Raji (cell line): ENCODE data around the gene ATP6V0A4.

Source experiments
- POLR2A ChIP-seq: IDR thresholded peaks from 2 replicates; pipeline ENCODE4 v1.6.1; 2011; ENCODE audit warnings: low read depth, low read length, control low read depth; ENCODE audit not compliant: insufficient read depth

The ATP6V0A4 gene

GRCh38 chr7:138700857-138701536 is 97.0 kb downstream of the ATP6V0A4 start, which contains the start of gene SVOPL:
SVOPL (minus strand) TSS chr7:138701362; CDS start chr7:138679045, 22,317 bp downstream.
- TF ChIP-seq POLR2A: no peak

GRCh38 chr7:138699661-138700060 is 98.3 kb downstream of the ATP6V0A4 start:
- TF ChIP-seq POLR2A: no peak

- TF ChIP-seq POLR2A: no peak
Observed at GRCh38 chr7:138698281-138698680, 99.7 kb downstream of the ATP6V0A4 start.

- TF ChIP-seq POLR2A: no peak
Observed at GRCh38 chr7:138697535-138698182, 100.3 kb downstream of the ATP6V0A4 start.

GRCh38 chr7:138695106-138695505 is 102.9 kb downstream of the ATP6V0A4 start:
- TF ChIP-seq POLR2A: no peak

GRCh38 chr7:138691178-138691577 is 106.8 kb downstream of the ATP6V0A4 start:
- TF ChIP-seq POLR2A: no peak

- TF ChIP-seq POLR2A: no peak
Observed at GRCh38 chr7:138690495-138690894, 107.5 kb downstream of the ATP6V0A4 start.

- TF ChIP-seq POLR2A: no peak
Observed at GRCh38 chr7:138684340-138684739, 113.7 kb downstream of the ATP6V0A4 start.

GRCh38 chr7:138679793-138680192 is 118.2 kb downstream of the ATP6V0A4 start:
- TF ChIP-seq POLR2A: no peak

- no peak for TF ChIP-seq POLR2A
Observed at GRCh38 chr7:138670594-138670993, 127.4 kb downstream of the ATP6V0A4 start.

GRCh38 chr7:138669364-138669763 is 128.6 kb downstream of the ATP6V0A4 start:
- no peak for TF ChIP-seq POLR2A

GRCh38 chr7:138668946-138669345 is 129.1 kb downstream of the ATP6V0A4 start:
- no peak for TF ChIP-seq POLR2A

- no peak for TF ChIP-seq POLR2A
Observed at GRCh38 chr7:138668229-138668596, 129.8 kb downstream of the ATP6V0A4 start.

- no peak for TF ChIP-seq POLR2A
Observed at GRCh38 chr7:138667535-138668228, 130.3 kb downstream of the ATP6V0A4 start.

GRCh38 chr7:138666385-138666784 is 131.6 kb downstream of the ATP6V0A4 start:
- TF ChIP-seq POLR2A: no peak

GRCh38 chr7:138665669-138666140 is 132.3 kb downstream of the ATP6V0A4 start:
- TF ChIP-seq POLR2A: no peak
